ENCODE data around the gene CCND3.

CCND3 gene

DNA sequence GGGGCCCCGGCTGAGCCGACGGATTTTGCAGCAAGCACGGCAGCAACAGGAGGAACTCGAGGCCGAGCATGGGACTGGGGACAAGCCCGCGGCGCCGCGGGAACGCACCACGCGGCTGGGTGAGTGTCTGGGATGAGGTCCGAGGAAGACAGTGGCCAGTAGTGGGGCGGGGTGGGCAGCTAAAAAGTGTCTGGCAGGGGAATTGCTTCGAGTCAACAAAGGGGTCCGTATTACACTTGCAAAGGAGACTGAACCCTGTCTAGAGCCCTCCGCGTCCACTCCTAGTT lies 20.0 kb downstream of the CCND3 start:
- no peak for DNase-seq (ENCODE audit: low spot score)

DNA sequence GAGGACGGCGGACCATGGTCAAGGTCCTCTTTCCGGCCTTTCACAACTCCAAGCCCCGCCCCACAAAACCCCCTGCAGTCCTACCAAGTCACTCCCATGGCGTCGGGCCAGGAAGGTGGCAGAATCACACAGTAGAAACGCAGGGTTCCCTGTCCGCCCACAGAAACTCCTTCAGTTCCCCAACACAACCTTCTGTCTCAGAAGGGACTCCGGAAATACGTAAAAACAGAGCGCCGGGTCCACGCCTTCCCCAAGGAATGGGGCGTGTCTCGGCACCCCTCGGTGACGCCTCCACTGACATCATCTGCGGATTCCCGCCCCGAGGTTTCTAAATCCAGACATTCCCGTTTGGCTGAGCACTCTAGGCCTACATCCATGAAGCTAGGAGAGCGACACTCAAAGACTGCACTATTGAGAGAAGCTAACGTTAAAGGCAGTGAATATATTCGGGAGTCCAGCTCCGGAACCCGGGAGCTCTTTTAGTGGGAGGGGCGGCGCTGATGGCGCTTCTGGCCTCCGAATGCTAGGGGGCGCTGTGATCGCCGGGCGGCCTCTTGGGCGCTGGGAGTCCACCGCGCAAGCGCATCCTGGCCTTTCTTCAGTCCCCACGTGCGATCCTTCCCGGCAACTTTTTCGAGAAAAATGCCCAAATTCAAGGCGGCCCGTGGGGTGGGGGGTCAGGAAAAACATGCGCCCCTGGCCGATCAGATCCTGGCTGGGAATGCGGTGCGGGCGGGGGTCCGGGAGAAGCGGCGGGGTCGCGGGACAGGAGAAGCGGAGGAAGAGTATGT lies 20.5 kb downstream of the CCND3 start, which contains the start of the genes BYSL and MED20:
Gene BYSL, plus strand, starts transcription at position 579 of the 791 bp plus-strand sequence. Its CDS starts 64 bp downstream, at position 643.
Gene MED20, minus strand, starts transcription at position 219 of the 791 bp plus-strand sequence. Its CDS starts 121 bp downstream, at position 98.
- peak; percentile 96 for DNase-seq (ENCODE audit: low spot score)

DNA sequence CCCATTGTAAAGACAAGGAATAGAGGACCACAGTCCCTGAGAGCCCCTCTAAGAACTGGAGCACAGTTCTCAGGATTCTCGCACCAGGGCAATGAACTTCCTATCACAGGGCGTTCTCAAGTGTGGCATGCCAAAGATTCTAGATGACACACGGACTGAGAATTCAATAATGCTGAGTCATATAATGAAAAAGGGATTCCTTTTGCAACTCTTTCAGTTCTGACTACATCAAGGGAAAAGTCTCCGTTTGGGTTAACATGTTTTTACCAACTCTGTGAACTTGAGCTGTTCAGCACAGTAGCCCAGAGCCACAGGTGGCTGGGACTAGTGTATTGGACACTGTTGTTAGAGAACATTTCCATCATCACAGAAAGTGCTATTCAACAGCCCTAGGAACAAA lies 24.1 kb downstream of the CCND3 start:
- peak; percentile 89 for DNase-seq (ENCODE audit: low spot score)

DNA sequence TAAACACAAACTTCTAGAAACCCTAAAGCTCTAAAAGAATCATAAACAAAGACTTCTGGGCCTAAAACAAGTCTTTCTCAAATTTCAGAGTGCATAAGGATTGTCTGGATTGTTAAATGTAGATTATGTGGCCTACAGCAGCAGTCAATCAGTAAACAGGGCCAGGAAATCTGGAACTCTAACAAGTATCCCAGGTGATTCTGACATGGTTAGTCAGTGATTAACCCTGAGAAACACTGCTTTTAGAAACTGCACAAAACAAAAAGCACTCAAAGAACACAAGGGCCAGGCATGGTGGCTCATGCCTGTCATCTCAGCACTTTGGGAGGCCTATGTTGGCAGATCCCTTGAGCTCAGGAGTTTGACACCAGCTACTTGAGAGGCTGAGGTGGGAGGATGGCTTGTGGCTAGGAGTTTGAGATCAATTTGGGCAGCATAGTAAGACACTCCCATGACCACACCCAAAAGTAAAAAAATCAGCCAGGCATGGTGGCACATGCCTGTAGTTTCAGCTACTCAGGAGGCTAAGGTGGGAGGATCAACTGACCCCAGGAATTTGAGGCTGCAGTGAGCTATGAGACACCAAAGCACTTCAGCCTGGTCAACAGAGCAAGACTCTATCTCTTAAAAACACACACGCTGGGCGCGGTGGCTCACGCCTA lies 26.6 kb downstream of the CCND3 start:
- DNase-seq (ENCODE audit: low spot score) = no peak

DNA sequence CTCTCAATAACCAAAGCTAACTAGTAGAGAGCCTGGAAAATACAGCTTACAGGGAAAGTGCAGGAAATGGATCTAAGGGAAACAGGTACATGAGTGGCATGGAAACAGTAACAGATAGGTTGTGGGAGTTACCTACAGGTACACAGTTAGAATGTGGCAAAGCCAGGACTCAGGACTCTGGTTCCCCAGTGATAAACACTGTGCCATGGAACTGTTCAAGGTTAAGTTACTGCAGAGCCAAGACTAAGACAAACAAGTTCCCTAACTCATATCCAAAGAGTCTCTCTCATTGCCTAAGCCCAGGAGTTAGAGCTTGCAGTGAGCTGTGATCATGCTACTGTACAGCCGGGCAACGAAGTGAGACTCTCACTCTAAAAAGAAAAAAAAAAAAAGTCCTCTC lies 27.3 kb downstream of the CCND3 start:
- DNase-seq (ENCODE audit: low spot score) = no peak

DNA sequence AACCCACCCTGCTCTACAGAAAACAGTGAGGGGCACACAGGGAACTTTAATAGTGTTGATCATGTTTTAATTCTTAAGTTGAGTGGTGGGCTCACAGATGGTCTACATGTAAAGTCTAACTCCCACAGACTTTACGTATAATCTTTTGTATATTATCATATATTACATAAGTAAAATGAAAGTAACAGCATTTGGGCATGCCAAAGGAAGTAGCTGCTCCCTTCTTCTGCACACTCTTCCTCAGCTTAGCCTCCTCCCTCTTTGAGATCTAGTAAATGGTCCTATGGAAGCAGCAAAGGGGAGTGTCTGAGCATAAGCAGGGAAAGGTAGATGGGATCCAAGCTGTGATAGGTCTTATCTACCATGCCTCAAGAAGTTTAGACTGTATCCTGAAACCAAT lies 31.9 kb downstream of the CCND3 start:
- DNase-seq (ENCODE audit: low spot score) = no peak

DNA sequence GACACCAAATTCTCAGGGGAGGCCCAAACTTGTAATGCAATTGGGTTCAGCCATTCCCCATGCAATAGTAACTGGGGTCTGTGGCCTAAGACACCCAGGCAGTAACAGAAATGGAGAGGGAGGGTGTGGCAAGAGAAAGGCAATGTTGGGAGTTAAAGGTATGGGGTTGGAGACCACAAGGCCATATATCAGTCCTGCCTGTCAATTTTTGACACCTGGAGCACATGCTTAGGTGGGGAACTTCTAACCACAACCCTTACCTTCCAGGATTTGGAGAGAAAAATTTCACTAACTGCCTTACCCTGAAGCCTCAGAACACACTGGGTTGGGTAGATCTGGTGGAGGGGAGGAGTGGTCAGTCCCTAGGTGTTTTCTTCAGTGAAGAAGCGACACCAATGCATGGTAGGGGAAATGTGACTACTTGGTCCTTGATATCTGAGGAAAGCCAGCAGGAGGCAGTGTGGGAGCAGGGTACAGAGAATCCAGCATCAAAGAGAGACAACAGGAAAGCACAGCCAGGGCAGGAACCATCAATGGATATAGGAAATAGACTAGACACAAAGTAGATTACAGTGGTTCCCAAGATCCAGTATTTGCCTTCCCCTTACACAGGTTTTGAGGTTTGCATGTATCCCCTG lies 39.6 kb downstream of the CCND3 start:
- peak; percentile 25 for DNase-seq (ENCODE audit: low spot score)

DNA sequence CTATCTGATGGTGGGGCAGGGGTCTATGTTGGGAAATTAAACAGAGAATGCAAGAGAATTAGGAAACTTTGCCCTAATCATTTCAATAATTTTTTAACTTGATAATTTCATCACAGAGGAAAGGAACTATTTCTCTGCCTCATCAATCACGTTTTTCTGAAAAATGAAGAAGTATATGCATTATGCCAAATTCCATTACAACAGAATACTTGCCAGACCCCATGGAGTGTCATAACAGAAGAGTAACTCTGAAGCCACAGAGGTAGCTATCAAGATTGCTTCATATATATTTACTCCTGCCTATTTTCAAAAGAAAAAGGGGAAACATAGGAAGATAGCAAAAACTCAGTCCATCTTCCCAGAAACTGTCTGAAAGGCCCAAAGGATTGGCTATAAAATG lies 40.7 kb downstream of the CCND3 start:
- DNase-seq (ENCODE audit: low spot score) = no peak

DNA sequence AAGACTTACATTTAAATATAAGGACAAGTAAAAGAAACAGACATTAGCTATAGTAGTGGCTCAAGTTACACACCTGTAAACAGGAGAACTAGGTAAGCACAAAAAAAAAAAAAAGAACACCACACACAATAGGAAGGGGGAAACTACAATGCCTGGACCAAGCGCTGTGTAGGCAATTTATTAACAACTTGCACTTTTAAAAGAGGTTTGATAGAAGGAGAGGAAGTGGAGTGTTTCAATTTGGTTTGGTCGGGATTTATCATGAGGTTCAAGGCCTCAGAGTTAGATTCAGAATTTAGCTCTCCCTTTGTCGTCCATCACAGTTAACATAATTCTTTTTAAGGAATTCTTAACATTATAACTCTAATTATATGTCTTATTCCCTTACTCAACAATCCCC lies 45.3 kb downstream of the CCND3 start:
- DNase-seq (ENCODE audit: low spot score) = no peak

DNA sequence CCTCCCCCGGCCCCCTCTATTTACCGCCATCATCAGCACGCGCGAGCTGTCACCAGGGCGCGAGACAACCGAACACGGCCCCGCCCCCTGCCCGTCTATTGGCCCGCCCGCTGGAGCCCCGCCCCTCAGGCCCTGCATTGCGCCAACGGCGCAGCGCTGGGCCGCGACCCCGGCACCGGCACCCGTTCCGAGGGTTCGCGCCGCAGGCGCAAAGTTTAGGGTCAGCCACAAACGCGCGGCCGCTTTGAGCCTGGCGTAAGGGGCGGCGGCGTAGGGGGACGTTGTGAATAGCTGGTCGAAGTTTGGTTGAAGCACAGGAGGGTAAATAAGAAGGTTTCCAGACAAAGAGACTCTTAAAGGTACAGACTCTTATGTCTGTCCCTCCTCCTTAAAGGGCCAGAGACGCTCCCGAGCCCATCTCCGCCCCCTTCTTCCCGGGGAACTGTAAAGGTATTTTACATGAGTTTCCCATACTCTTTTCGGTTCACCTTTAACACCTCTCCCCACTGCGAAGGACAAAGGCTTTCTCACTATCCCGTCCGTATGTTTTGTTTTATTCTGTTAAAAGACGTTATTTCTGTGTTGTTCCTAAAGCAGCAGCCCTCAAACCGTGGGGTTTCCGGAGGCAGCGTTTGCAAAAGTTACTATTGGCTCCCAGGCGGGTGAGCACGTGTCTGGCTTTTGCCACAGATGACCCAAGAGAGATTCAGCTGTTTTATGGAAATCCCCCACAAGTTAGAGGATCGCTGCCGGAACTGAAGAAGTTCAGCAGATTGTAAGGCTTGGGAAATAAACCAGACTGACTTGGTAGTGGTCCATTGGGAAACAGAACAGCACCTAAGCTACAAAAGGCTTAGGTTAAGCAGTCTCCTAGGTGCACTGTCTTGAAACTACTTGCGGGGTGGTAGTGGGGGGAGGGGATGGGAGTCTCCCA lies 46.0 kb downstream of the CCND3 start, which contains the start of gene USP49:
Gene USP49, minus strand, starts transcription at position 76 of the 934 bp plus-strand sequence. CDS start 88,392 bp downstream, outside the sequence.
- DNase-seq (ENCODE audit: low spot score) = peak; percentile 96

DNA sequence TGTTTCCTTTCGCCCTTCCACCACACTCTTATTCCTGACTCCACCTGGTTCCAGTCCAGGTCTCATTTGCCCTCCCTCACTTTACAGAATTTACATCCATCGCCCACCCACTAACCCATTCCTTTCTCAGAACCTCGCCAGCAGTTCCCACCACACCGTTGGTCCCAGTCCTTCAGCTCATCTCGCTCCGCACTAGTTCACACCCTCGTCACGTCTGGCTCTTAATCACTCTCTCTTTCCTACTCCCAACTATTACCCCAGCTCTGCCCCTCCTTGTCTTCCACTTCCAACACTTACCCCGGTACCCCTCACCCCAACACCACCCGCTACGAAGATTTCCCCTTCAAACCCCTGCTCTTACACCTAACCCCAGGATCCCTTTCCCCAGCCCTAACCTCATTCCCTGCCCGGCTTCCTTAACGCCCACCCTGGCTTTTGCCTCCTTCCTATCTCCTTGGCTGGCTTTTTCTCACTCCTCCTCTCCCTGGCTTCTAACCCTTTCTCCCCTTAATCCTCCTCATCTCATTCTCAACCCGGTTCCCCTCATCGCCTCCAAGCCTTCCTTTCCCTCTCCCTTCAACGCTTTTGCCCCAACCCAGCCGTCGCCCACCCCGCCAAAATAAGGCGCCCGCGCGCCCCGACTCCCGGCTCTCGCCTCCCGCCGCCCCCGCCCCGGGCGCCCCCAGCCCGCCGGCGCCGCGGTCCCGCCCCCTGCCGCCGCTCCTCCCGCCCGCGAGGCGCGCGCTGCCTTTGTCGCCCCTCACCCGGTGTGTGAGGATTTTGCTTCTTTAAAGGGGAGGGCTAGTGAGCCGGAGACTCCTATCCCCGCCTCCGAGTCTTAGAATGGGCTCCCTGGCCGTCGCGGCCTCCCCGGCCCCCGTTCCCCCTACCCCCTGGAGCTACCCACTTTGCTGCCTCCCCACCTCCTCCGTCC lies 47.0 kb downstream of the CCND3 start:
- DNase-seq (ENCODE audit: low spot score) = no peak

DNA sequence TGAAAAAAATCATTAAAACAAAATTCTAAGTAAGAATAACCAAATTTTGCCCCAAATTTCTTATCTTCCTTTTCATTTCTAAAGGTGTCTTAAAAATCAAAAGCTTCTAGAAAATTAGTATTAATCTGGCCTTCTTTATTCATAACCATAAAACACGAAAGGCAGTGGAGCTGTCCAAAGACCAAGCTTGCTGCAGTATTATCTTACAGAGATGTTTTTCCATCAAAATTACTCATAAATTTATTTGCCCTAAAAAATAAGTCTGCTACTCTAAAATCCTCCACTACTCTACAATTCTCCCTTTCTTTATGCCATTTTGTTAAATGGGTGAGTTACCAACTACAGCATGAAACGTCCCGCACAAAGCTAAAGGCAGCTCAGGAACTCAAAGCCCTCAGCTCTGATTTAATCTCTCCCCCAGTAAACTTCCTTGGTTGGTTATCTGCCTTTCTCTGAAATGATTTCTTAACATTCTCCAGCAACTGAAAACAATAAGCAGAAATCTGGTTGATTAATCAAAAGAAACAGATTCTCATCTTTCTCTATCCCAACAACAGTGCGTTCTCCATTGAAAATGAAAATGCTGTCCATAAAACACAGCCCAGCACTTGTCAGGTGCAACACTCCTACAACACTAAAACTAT lies 48.6 kb downstream of the CCND3 start:
- no peak for DNase-seq (ENCODE audit: low spot score)

DNA sequence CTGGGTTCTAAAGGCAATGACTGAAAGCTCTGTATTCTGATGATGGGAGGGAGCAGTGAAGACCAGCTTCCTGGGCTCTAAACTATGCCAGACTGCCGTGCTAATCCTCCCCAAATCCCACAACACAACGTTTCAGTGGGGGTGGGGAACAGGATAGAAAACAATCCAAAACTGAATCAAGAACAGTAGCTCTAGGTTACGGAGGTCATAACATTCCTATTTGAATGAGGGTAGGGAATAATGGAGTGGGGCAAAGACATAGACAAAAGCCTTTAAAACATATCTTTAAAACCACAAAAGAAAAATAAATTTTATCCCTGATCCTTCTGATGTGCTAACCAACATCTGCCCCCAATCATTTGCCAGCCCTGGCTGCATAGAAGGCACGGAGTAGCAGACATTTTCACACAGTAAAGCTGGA lies 54.3 kb downstream of the CCND3 start:
- peak; percentile 26 for DNase-seq (ENCODE audit: low spot score)

DNA sequence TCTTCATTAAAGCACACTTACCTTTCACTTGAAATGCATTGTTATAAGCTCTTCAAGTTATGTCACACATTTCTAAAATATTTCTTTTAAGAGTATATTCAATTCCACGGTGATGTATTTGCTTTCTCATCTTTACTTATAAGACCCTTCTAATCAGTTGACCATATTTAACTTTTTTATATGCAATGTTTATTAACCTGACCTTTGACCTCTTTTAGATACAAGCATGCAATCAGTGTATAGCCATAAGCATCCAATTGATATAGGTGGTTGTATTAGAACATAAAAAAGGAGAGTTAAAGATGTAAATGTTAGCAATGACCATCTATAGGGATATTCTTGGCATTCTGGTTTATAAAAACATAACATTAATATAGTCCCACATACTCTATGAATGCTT lies 55.7 kb downstream of the CCND3 start:
- no peak for DNase-seq (ENCODE audit: low spot score)

DNA sequence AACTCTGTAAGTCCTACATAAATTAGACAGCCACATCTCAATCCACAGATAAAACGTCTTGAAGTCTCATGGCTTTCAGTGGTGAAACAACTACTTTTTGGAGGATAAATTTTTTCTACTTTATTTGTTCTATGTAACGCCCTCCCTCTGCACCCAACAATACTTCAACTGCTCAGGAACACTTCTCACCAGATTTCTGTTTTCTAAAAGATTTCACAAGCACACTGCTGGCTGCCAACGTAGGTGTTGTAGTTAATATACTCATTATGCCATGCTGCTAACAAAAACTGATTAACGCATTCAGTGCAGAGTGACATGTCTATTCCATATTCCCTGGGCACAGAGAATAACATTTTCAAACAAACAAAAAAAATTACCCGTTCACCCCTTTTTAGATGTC lies 56.7 kb downstream of the CCND3 start:
- no peak for DNase-seq (ENCODE audit: low spot score)

All from AG20443 (cell line).